ENCODE results near the gene BMPR1A.

GRCh38 chr10:86830043-86830591 is 73.7 kb downstream of the BMPR1A start:
- TF ChIP-seq POLR2A (IDR thresholded peaks at IDR 0.05) (no peak), POLR2AphosphoS5 (IDR thresholded peaks at IDR 0.05) (no peak)
- TF ChIP-seq, protein P1, sequence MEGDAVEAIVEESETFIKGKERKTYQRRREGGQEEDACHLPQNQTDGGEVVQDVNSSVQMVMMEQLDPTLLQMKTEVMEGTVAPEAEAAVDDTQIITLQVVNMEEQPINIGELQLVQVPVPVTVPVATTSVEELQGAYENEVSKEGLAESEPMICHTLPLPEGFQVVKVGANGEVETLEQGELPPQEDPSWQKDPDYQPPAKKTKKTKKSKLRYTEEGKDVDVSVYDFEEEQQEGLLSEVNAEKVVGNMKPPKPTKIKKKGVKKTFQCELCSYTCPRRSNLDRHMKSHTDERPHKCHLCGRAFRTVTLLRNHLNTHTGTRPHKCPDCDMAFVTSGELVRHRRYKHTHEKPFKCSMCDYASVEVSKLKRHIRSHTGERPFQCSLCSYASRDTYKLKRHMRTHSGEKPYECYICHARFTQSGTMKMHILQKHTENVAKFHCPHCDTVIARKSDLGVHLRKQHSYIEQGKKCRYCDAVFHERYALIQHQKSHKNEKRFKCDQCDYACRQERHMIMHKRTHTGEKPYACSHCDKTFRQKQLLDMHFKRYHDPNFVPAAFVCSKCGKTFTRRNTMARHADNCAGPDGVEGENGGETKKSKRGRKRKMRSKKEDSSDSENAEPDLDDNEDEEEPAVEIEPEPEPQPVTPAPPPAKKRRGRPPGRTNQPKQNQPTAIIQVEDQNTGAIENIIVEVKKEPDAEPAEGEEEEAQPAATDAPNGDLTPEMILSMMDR (IDR thresholded peaks at IDR 0.05): no peak

Measured in suprapubic skin (tissue), 4 donors.